ENCODE measurements around the gene DGAT2L6.

GRCh38 chrX:70219938-70220764 is 42.9 kb downstream of the DGAT2L6 start:
- TF ChIP-seq CTCF (conservative IDR thresholded peaks at IDR 0.05) = no peak
- TF ChIP-seq ZFX (IDR thresholded peaks at IDR 0.05) = no peak

Measured in C4-2B (cell line).